ENCODE results near the gene RGS3.

GRCh38 chr9:113636693-113637092 is 173.2 kb downstream of the RGS3 start:
- TF ChIP-seq CTCF (conservative IDR thresholded peaks at IDR 0.05) (no peak), ZFX (IDR thresholded peaks at IDR 0.05) (no peak)
